ENCODE measurements around the gene VSTM2B.

Gene VSTM2B

DNA sequence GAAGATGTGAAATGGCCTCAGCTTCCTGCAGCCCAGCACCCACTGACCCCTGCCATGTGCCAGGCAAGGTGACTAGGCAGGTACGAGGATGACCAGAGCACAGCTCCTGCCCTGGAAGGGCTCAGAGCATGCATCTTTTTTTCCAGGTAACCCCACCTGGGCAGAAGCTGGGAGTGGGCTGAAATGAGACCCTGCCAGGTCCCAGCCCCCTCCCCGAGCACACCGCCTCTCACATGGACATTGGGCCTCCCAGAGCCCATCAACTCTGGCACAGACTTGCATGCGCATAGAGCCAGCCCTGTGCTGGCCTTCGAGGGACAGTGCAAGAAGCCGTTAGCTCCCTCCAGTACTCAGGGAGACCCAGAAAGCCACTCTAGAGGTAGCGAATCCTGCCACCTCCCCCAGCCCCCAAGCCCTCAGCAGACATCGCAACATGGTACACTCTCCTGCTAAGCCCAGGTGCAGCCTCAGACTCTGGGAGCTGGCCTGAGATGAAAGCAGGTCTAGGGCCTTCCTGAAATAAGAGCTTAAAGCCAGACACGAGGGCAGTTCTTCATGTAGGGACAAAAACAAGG lies 8.9 kb upstream of the VSTM2B start:
- no peak for DNase-seq

DNA sequence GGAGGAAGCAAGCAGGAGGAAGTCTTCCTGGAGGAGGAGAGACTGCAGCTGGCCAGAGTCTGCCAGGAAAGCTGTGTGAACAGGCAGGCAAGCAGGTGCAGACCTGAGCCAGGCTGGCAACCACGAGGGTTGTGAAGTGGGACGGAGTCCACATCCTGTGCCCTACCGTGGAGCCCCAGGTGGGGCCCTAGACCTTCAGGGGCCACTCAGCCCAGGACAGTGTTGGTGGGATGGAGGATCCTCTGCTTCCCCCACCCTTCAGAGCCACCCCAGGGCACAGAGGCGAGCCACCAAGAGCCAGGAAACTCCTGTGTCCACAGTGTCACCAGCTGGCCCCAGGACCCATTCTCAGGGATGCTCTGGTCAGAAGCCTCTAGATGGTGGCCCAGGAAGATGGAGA lies 8.4 kb upstream of the VSTM2B start:
- no peak for DNase-seq

DNA sequence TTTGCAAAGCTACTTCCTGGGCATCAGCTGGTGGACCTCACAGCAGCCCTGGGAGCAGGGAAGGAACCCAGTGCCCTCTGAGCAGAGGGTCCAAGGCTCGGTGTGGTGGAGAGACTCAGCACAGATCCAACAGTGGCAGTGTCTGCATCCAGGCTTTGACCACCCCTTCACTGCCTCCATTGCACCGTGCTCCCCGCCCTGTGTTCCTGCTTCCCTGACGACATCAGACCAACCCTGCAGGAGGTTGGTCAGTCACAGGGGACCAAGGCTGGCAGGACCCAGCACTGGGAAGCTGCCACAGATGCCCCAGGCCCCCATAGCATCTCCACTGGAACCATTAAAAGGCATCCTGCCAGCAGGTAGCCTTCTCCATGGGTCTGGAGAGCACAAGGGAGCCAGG lies 7.8 kb upstream of the VSTM2B start:
- no peak for DNase-seq

DNA sequence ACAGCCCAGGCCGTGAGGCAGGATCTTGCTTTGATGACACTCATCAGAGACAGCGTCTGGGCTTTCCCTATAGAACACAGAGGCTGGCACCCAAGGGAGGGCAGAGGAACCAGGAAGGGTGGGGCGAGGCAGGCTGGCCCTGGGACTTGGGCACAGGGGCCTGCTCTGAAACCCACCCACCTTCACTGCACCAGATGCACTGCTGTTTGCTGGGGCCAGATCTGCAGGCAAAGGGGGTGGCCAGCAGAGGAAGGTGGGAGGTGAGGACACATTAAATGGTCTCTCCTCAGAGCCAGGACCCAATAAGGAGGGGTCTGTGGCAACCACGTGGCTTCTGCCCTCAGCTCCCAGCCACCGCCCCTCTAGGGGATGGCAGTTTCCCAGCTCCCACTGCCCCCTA lies 6.6 kb upstream of the VSTM2B start:
- DNase-seq: no peak

DNA sequence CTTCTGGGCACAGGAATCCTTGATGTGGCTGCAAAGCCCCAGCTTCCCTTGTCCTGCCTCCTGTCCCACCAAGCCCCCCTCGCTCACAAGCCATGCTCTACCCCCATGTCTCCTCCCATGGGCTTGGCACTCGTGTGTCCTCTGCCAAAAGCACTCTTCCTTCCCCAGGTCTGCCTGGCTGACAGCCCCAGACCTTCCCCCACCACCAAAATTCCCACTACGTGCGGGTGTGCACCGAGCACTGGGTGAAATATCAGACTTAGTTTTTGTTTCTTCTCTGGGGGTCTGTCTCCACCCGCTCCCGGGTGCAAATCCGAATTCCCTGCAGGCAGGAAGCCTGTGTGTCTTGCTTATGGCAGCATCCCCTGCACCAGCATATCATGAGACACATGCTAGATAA lies 5.9 kb upstream of the VSTM2B start:
- no peak for DNase-seq

DNA sequence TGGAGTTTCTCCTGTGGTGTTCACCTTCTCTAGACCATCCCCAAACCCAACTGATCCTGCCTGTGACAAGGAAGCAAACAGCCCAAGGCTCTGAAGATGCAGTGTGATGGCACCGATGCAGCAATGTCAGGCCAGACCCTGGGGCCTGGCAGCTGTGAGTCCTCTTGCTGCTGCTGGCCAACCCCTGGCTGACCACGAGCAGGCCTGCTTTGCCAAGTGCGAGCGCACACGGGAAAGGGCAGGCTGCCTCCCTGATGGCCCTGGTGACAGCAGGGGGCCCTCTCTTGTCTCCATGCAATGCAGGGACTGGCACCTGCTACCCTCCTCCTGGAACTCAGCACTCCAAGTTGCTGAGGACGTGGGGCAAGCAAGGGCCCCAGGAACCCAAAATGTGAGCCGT lies 5.4 kb upstream of the VSTM2B start:
- DNase-seq: no peak

DNA sequence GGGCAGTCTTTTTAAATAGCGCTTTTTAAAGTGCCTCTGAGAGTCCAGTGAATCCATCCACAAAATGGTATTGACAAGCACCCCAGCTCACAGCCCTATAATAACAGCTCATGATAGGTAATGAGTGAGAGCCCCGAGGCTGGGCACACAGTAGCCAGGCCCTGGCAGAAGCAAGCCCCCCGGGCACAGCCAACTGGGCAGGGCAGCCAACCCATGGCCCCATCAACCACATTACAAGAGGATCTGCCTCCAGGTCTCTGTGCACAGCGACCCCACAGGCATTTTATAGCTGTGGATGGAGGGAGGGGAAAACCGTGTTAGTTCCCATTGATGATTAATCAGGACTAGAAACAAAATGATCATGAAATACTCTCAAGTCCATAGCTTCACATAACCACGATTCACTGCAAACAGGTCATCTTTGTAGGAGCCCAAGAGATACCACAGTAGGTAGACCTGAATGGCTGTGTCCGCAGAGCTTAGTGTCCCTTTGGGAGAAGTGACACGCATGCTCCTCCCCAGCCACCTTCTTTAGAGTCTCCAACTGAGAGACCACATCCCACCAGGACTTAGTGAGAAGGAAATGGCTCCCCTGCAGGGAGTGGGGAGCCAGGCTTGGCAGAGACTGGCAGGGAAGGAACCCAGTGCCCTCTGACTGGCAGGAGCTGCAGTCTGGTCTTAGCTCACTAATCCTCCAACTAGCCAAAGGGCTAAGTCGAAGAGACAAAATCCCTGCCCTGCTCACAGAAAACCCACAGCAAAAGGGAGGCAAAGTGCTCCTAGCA lies 4.3 kb upstream of the VSTM2B start:
- DNase-seq: no peak

DNA sequence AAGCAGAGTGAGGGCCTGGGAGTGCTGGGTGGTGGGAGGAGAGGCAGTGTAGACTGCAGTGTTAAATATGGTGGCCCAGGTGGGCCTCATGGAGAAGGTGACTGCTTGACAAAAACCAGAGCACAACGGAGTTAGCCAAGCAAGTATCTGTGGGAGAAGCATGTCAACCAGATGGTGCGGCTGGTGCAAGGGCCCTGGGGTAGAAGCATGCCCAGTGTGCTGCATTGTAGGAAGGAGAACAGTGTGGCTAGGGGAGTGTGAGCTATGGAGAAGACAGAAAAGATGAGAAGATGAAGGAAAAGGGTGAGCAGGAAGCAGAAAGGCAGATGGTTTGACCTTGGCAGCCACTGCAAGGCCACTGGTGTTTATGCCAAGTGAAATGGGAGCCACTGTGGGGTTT lies 2.2 kb upstream of the VSTM2B start:
- DNase-seq: no peak

DNA sequence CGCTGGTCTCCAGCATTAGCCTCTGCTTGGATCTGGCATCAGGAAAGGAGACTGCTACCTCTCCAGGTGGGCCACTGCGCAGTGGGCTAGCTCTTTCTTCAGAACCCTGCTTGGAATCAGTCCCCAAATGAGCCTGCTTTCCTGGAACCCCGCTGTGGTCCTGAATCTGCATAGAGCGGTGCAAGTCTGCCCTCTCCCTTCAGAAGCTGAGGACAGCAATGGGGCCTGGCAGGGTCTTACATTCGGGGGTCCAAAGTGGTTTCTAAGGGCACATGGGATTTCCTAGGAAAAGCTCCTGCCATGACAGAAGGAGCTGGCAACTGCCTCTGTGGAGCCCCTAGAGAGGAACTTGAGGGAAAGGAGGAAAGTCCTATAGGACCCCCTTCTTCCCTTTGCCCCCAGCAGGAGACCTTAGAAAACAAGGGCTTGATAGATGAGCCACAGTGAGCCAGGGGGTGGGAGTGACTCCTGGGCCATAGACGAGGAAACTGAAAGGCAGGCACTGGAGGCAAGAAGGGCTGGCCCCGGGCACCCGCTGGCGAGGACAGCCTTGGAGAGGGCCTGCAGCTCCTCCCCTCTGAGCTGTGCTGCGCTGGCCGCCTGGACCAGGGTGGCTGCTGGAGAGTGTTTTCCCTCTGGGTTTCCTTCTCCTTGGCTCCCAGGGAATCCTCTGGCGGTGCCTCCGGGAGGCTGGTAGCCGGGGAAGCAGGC lies 1.4 kb upstream of the VSTM2B start:
- DNase-seq: no peak

DNA sequence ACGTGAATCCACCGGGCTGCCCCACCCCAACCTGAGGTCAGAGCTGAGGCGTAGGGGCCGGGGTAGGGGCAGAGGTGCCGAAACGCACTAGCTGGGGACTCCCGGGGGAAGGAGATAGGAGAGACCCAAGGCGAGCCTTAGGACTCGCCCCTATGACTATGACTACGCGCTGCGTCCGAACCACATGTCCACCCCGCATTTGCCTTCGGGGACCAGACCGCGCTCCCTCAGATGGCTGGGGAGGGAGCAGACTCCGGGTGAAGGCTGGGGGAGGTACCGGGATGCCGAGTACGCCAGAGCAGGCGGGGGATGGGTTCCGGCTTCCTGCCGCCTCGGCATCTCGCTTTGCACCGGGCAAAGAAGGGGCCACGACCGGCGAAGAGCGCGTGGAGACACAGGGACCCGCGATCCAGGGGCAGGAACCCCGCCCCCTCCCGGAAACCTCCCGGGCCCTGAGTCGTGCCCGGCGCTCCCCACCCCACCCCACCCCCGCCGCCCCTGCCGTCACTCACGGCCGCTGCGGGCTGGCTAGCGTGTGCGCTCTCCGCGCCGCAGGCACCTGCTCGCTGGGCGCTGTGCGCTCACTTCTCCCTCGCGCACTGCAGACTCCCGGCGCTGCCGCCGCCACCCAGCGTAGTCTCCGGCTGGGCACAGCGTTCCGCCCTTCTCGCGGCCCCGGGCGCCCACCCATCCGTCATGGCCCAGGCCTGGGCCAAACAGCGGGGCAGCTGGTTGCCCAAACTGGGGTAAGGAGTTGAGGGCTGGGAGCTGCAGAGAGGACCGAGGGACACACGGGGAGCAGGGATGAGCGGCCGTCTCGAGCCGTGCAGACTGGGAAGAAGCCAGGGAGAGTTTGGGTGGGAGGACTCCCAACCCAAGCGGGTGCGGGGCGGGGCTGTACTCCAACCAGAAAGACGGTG lies 622 bp upstream of the VSTM2B start:
- no peak for DNase-seq

DNA sequence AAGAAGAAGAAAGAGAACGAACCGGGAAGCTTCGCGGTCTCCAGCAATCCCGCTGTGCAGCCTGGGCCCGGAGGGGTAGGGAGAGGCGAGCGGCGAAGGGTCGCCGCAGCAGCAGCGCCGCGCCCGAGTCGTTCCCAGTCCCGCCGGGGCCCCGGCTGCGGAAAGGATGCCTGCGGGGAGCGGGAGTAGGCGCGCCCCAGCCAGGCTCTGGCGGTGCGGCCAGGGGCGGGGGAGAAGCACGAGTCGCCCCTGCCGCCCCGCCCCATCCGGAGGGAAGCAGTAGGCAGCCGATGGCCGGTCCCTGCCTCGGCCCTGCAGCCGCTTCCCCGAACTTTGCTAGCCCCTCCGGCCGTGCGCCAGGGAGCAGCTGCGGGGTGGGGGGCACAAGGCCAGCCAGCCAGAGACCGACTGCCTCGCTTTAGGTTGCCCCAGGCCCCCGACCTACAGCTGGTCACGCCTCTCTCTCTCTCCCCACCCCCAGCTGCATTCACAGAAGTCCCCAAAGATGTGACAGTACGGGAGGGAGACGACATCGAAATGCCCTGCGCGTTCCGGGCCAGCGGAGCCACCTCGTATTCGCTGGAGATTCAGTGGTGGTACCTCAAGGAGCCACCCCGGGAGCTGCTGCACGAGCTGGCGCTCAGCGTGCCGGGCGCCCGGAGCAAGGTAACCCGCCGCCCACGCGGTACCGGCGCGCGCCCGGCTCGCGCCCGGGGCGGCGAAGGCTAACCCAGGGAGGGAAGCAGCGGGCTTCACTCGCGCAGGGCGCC lies 1.1 kb downstream of the VSTM2B start:
- no peak for DNase-seq

DNA sequence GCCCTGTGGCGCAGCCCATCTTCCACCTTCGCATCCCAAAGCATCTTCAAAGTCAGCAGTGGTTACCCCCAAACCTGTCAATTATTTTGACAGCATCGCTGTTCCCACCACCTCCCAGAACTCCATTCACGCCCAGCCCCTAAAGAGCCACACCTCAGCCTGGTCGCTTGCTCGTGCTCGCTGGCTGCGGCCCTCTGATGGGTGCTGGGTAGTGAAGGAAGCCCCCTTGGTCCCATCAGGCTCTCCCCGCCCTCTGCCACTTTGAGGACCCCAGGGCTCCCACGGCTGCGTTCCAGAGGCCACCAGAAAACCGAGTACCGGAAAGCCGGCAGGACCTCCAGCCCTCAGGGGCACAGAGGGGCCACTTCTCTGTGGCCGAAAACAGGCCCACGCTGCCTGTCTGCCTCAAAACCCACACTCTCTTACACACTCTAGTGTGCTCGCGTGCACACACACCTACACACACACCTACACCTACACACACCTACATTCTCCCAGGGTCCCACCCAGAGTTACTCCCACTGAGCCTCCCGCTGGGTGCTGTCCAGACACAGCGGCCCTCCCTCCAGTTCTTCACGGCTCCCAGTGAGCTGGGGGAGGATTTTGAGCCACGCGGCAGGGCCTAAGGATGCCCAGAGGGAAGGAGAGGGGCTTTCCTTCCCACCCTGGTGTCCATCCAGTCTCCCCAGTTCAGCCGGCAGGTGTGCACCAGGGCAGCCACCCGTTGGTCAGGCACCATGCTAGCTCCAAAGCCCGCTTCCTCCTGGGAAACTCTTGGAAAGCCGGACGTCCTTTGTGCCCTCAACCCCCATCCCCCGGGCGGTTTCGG lies 1.9 kb downstream of the VSTM2B start:
- no peak for DNase-seq

DNA sequence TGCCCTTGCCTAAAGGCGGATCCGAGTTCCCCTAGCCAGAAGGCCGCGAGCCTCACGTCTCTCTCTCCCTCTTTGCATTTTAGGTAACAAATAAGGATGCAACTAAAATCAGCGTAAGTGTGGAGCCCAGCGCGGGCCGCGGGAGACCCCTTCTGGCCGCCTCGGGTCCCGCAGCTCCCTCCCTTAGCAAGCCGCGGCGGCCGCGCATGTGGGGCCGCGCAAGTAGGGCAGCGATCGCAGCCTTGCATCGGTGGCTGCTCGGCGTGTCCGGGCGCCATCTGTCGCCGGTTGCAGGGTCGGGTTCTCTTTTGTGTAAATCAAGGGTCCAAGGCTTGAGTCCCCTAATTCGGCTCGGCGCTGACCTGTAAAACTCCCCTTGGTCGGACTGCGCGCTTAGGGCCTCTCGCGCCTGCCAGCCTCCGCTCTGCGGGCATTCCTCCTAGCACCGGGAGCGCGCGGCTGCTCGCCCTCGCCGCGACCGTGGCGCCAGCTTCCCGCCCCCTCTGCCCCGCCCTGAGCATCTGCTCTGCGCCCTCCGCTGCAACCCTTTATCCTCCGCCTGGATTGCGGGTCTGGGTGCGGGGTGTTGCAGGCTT lies 2.7 kb downstream of the VSTM2B start:
- no peak for DNase-seq

DNA sequence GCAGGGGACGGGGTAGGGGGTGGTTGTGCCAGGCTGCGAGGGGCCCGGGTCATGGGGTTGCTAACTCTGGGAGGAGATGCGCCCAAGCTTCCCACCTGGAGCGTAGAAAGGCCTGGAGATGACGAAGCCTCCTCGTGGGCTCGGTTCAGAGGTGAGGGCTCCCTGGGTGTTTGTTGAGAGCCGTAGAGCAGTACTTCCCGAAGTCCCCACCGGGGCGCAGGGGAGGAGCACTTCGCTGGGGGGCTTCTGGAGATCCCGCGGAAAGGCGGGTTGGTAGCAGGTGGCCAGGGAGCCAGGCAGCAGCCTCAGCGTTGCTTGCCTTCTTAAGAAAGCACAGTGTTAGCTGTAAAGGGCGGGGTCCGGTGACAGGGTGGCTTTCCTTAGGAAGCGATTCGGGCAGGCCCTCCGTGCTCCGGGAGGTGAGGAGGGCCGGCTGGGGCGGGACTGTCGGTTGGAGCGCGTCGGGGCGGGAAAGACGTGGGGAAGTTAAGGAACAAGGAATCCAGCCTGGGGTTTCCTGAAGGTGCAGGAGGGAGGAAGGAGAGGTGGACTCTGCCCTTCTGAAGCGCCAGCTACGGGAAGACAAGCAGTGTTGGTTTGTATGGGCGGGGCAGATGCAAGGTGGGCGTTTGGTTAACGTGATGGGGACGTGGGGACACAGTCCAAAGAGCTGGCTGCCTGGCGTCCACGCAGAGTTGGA lies 3.3 kb downstream of the VSTM2B start:
- no peak for DNase-seq

DNA sequence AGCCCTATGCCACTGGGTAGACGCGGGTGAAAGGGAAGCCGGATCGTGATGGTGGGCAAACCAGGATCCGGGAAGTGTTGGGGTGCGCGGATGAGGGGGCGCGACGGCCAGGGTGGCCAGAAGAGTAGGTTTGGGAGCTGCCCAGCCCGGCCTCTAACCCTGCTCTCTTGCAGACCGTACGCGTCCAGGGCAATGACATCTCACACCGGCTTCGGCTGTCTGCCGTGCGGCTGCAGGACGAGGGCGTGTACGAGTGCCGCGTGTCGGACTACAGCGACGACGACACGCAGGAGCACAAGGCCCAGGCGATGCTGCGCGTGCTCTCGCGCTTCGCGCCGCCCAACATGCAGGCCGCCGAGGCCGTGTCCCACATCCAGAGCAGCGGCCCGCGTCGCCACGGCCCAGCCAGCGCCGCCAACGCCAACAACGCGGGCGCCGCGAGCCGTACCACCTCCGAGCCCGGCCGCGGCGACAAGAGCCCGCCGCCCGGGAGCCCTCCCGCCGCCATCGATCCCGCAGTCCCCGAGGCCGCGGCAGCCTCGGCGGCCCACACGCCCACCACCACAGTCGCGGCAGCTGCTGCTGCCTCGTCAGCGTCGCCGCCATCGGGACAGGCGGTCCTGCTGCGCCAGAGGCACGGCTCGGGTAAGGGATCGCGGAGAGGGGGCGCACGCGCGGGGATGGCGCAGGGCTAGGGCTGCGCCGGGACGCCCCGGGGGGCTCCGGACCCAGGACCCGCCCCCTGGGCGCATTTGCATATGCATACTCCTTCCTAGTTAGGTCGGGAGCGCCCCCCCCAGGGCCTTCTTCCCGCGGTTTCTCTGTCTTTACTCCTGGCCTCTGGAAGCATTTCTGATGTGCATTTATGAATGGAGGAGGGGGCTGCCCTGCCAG lies 4.1 kb downstream of the VSTM2B start:
- no peak for DNase-seq

DNA sequence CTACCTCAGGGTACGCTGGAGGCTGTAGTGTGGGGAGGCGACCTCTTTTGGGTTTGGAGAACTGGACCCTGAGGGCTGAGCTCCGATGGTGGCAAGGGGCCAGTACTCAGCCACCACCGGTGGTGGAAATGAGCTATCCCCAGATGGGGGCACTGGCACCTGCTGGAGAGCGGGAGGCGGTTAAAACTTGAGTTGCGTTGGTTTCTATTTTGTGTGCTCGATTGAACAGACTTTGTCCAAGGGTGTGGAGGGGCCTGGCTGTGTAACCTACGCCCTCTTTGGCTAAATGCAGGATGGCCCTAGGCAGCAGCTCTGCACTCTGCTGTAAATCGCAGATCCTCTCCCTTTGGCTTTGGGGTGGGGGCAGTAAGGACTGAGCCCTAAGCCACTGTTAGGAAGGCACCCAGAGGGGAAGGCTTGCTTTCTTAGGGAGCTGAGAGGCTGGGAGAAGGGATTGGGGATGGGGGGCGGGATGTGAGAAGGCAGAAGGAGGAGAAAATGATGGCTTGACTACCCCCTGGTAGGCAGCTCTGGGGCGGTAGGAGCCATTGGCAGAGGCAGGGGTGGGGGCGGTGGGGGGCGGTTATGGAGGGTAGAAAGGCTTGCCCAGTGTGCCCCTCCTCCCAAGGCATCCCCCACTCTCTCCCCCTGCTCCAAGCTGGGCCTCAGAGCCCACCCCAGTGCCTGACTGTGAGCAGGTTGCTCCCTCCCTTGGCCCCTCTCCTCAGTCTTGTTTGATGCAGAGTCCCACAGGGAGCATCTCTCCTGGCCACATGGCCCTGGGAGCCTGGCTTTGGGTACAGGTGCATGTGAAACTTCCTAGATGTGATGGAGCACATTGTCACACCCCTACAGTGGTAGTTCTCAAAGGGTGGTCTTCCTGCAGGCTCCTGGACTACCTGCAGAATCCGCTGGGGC lies 5.0 kb downstream of the VSTM2B start:
- no peak for DNase-seq

DNA sequence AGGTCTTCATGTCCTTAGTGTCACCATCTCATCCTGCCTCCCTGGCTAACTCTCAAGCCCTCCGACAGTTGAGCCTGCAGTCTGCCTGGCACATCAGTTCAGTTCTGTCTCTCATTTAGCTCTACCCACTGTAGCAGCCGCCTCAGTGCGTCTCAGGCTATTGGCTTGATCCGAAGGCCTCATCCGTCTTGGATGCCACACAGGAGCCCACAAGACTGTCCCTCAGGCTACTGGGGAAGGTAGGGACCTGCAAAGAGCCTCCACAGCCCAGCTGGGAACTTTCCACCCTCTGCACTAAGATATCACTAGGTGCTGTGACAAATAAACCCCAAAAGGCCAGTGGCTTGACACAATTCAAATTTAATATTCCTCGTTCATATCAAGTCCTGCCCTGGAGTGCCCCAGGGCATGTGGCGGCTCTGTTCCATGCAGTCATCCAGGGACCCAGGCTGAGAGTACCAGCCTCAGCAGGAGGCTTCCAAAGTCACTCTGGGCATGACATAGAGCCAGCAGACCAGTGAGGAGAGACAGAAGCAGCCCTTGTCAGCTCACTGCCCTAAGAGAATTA lies 5.7 kb downstream of the VSTM2B start:
- no peak for DNase-seq

DNA sequence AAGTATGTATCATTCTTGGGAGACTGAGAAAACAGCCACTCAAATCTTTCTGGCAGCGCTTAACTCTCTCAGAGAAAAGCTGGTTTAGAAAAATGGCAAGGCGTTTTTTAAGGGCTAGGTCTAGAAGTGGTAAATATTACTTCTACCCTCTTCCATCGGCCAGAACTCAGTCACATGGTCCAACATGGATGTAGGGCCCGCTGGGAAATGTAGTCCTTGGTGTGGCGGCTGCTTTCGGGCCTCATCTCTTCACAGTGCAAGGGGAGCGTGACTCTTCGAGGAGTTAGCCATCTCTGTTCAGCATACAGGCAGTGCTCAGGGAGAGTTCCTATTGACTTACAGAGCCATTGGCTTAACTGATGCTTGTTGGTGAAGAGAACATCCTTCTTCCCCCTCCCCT lies 6.3 kb downstream of the VSTM2B start:
- no peak for DNase-seq

All from NK-92 treated with Interleukin-12 subunit alpha and Interleukin-12 subunit beta, amount 100 ng/mL, for 24 hours (cell line).